Gastroesophageal sphincter (tissue), 4 donors: Measurements from ENCODE around the gene ADCK2. TPM values are rescaled to one million over a fixed set of nuclear protein-coding genes. Genes with fewer than 3 reads are reported as not detected.
"Not testable (repeated sequence)": the region's sequence is repeated elsewhere in the genome, so short reads cannot be mapped to it uniquely, and the experiment has no call there.

ENCODE experiments used
- ATAC-seq: fragments of 150-250 bp; one replicate; pipeline ENCODE4 v1.9.1; 2016; ENCODE audit warnings: mild to moderate bottlenecking, moderate library complexity
- H3K27ac ChIP-seq, 4 donors: fragments of 200-600 bp; sonication (generic) in 3 of 4; 1 replicate in 3 of 4; 2 replicates in 1 of 4; pipeline ENCODE4 v1.5.1; 2016 to 2019
- H3K27me3 ChIP-seq: fragments of 200-600 bp; sonication (generic); one replicate; pipeline ENCODE4 v1.5.1; 2019
- H3K36me3 ChIP-seq, 2 donors: fragments of 200-600 bp; sonication (generic); one replicate each; pipeline ENCODE4 v1.5.1; 2019; ENCODE audit warnings: control low read depth in 1 of 2
- H3K4me1 ChIP-seq, 3 donors: fragments of 200-600 bp; sonication (generic); 1 replicate in 2 of 3; 2 replicates in 1 of 3; pipeline ENCODE4 v1.5.1; 2016 to 2019; ENCODE audit warnings: control low read depth in 2 of 3
- H3K4me3 ChIP-seq, 2 donors: fragments of 200-600 bp; sonication (generic); one replicate each; pipeline ENCODE4 v1.5.1; 2019; ENCODE audit warnings: mild to moderate bottlenecking in 1 of 2, moderate library complexity in 1 of 2
- H3K9me3 ChIP-seq, 3 donors: fragments of 200-600 bp; sonication (generic); one replicate each; pipeline ENCODE4 v1.5.1; 2017 to 2019; ENCODE audit warnings: control low read depth in 2 of 3
- EP300 ChIP-seq: sonication (generic); formaldehyde crosslinking; IDR thresholded peaks from one replicate; pipeline ENCODE4 v1.6.1; 2017; ENCODE audit warnings: antibody characterized with exemption, mild to moderate bottlenecking
- POLR2A ChIP-seq, 2 donors: fragments of 450-650 bp; IDR thresholded peaks; one replicate each; pipeline ENCODE4 v1.6.1; 2017; ENCODE audit warnings: antibody characterized with exemption in 2 of 2, mild to moderate bottlenecking in 2 of 2, moderate library complexity in 1 of 2
- POLR2AphosphoS5 ChIP-seq: sonication (generic); formaldehyde crosslinking; IDR thresholded peaks from one replicate; pipeline ENCODE4 v1.6.1; 2017; ENCODE audit warnings: antibody characterized with exemption
- WGBS, 2 donors: methylation state at CpG; one replicate each; pipeline ENCODE4 v1.1.5; 2018; ENCODE audit warnings: low coverage in 1 of 2; 5-methylcytosine and 5-hydroxymethylcytosine counted together
- total RNA-seq, 4 donors: library from RNA; depleted of rRNA; stranded (reverse); fragments of >200 nt; gene quantifications; one replicate each; pipeline ENCODE4 v1.1.0, GENCODE V29; 2016
- TF ChIP-seq, protein P1 (sequence below), 4 experiments: fragments of 200-600 bp in 2 of 4; fragments of 450-650 bp in 2 of 4; sonication (generic) in 1 of 4; IDR thresholded peaks; one replicate each; pipeline ENCODE4 v1.5.1; 2017 to 2019; ENCODE audit warnings: antibody characterized with exemption in 4 of 4, mild to moderate bottlenecking in 2 of 4, moderate library complexity in 2 of 4

Gene ADCK2
- total RNA-seq, 4 donors from 2014 or later = 14.5 to 33.4 (median 22.4) TPM

DNA sequence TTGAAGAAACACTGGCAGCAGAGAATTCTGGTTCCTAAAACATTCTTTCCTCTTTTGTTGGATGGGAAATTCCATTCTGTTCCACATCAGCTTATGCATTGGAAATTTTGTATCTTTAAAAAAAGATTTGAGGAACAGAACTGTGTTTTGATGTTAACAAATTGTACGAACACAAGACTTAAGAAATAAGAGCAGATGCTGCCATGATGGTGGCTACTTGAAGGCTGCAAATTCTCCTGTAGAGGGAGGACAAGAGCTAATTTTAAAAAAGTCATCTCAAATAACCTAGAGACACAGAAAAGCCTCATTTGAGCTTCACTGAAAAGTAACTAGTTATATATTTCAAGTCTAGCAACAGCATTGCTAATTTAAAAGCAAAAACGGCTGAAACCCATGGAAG, 53.5 kb downstream of the ADCK2 start:
- no peak overlapping the region for H3K4me3 ChIP-seq
- H3K36me3 ChIP-seq = peaks cover 0 to 40% of the 10 kb centered on the region in 2 donors
- H3K27ac ChIP-seq = no peak overlapping the region
- H3K4me1 ChIP-seq = no peaks in the 10 kb centered on the region
- ATAC-seq = no peak
- no peaks in the 10 kb centered on the region for H3K27me3 ChIP-seq
- H3K9me3 ChIP-seq = no peaks in the 10 kb centered on the region
- 50 to 70% methylated on average over 2 of the region's 2 CpGs for WGBS, 2 donors
- no peak for TF ChIP-seq POLR2AphosphoS5
- TF ChIP-seq, protein P1, sequence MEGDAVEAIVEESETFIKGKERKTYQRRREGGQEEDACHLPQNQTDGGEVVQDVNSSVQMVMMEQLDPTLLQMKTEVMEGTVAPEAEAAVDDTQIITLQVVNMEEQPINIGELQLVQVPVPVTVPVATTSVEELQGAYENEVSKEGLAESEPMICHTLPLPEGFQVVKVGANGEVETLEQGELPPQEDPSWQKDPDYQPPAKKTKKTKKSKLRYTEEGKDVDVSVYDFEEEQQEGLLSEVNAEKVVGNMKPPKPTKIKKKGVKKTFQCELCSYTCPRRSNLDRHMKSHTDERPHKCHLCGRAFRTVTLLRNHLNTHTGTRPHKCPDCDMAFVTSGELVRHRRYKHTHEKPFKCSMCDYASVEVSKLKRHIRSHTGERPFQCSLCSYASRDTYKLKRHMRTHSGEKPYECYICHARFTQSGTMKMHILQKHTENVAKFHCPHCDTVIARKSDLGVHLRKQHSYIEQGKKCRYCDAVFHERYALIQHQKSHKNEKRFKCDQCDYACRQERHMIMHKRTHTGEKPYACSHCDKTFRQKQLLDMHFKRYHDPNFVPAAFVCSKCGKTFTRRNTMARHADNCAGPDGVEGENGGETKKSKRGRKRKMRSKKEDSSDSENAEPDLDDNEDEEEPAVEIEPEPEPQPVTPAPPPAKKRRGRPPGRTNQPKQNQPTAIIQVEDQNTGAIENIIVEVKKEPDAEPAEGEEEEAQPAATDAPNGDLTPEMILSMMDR (IDR thresholded peaks at IDR 0.05) = peak in 1 of 4 experiments; percentile 6

DNA sequence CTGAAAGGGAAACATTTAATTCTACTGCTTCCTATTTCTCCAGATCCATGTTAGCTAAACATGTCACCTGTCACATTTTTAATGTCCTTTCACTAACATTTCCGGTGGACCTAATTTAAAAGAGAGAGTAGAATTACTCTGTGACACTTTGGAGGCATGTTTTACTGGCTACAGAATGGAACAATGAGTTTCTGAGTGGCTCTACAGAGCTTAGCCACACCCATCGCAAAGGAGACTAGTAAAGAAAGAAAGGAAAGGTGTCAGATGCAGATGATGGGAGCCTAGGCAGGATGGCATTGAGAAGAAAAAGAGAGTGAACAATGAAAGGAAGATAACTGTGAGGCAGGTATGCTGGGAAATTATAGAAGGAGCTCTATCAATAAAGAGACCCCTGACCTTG, 59.7 kb downstream of the ADCK2 start:
- Histone ChIP-seq H3K9me3 (no peaks in the 10 kb centered on the region), H3K4me1 (no peaks in the 10 kb centered on the region), H3K27ac (no peak overlapping the region), H3K27me3 (no peaks in the 10 kb centered on the region), H3K36me3 (peaks cover 0 to 41% of the 10 kb centered on the region in 2 donors), H3K4me3 (no peak overlapping the region)
- no peak for ATAC-seq
- TF ChIP-seq POLR2AphosphoS5 (no peak), EP300 (no peak), POLR2A (IDR thresholded peaks at IDR 0.05) (no peak)
- TF ChIP-seq, protein P1 (IDR thresholded peaks at IDR 0.05) = no peak
- 86 to 93% methylated on average over 2 of the region's 2 CpGs for WGBS, 2 donors

DNA sequence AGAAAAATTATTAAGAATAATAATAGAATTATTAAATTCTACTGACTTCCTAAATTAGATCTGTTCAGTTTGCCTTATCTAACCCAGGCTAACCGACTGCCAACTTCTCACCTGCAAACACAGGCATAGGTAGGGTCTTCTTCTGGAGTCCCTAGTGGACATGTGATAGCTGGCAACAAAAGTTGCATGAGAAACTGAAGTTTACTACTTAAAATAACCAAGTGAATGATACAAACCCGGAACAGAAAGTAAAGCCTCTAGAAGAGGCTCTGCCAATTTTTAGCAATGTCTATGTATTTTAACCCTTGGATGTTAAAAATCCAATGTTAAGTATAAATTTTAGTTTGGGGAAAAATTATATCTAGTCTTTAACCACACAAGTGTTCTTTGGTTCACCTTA, 61.4 kb downstream of the ADCK2 start:
- Histone ChIP-seq H3K4me1 (no peaks in the 10 kb centered on the region), H3K4me3 (no peak overlapping the region), H3K36me3 (peaks cover 2 to 51% of the 10 kb centered on the region in 2 donors), H3K9me3 (no peaks in the 10 kb centered on the region), H3K27me3 (no peaks in the 10 kb centered on the region), H3K27ac (no peak overlapping the region)
- TF ChIP-seq POLR2A (IDR thresholded peaks at IDR 0.05) (no peak), EP300 (no peak), POLR2AphosphoS5 (no peak)
- TF ChIP-seq, protein P1 (IDR thresholded peaks at IDR 0.05) = no peak
- 61 to 68% methylated on average over 2 of the region's 2 CpGs for WGBS, 2 donors
- ATAC-seq = no peak

GRCh38 chr7:140734729-140735128, 62.0 kb downstream of the ADCK2 start:
- Histone ChIP-seq H3K9me3 (no peaks in the 10 kb centered on the region), H3K36me3 (peaks cover 2 to 52% of the 10 kb centered on the region in 2 donors), H3K27me3 (no peaks in the 10 kb centered on the region), H3K4me3 (no peak overlapping the region), H3K4me1 (no peaks in the 10 kb centered on the region), H3K27ac (no peak overlapping the region)
- ATAC-seq = no peak
- WGBS, 2 donors = no CpG with 5 or more reads among the region's 2 CpGs
- TF ChIP-seq, protein P1 (IDR thresholded peaks at IDR 0.05) = no peak
- TF ChIP-seq POLR2A (IDR thresholded peaks at IDR 0.05) (no peak), POLR2AphosphoS5 (no peak), EP300 (no peak)

DNA sequence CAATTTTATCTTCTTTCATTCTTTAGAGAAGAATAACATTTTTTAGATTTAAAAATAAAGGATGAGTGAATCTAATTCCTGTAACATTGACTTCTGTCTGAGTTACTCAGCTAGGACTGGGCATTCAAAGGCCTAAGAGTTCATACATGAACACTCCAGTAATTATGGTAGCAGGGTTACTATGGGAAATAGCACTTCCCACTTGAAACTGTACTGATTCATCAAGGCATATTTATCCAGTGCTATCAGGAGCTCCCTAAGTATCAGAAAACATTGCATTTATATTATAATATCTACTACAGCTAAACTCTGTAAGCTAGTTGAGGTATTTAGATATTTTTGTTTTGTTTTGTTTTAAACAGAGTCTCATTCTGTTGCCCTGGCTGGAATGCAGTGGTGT, 65.5 kb downstream of the ADCK2 start:
- H3K36me3 ChIP-seq = peaks cover 2 to 49% of the 10 kb centered on the region in 2 donors
- TF ChIP-seq EP300 = no peak
- TF ChIP-seq POLR2A (IDR thresholded peaks at IDR 0.05) = no peak
- no peak for TF ChIP-seq POLR2AphosphoS5
- TF ChIP-seq, protein P1 (IDR thresholded peaks at IDR 0.05) = no peak

DNA sequence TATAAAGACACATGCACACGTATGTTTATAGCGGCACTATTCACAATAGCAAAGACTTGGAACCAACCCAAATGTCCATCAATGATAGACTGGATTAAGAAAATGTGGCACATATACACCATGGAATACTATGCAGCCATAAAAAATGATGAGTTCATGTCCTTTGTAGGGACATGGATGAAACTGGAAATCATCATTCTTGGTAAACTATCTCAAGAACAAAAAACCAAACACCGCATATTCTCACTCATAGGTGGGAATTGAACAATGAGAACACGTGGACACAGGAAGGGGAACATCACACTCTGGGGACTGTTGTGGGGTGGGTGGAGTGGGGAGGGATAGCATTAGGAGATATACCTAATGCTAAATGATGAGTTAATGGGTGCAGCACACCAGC, 70.5 kb downstream of the ADCK2 start:
- WGBS, 2 donors = 100% methylated on average over 1 of the region's 4 CpGs; no CpG with 5 or more reads in 1 of the 2 donors
- H3K36me3 ChIP-seq = peaks cover 1 to 56% of the 10 kb centered on the region in 2 donors

More for the DNA sequence above, 65.5 kb downstream of the ADCK2 start:
- ATAC-seq = no peak
- no peaks in the 10 kb centered on the region for H3K27me3 ChIP-seq
- H3K4me1 ChIP-seq = no peaks in the 10 kb centered on the region
- H3K27ac ChIP-seq = no peak overlapping the region
- no peaks in the 10 kb centered on the region for H3K9me3 ChIP-seq
- H3K4me3 ChIP-seq = no peak overlapping the region

More for the DNA sequence above, 70.5 kb downstream of the ADCK2 start:
- not testable (repeated sequence) for H3K9me3 ChIP-seq, ATAC-seq, H3K4me1 ChIP-seq, H3K4me3 ChIP-seq, H3K27ac ChIP-seq, H3K27me3 ChIP-seq
